Colonic mucosa (tissue), 4 donors: Measurements from ENCODE around the gene RPS14. TPM values are rescaled to one million over a fixed set of nuclear protein-coding genes. Genes with fewer than 3 reads are reported as not detected.

Experiments used
- DNase-seq: peaks from one replicate; pipeline ENCODE4 v3.0.0-alpha.2; 2020
- H3K27ac ChIP-seq: fragments of 200-600 bp; one replicate; pipeline ENCODE4 v1.8.0; 2021
- H3K27me3 ChIP-seq: fragments of 200-600 bp; one replicate; pipeline ENCODE4 v1.8.0; 2021
- H3K36me3 ChIP-seq: fragments of 200-600 bp; one replicate; pipeline ENCODE4 v1.8.0; 2021
- H3K4me1 ChIP-seq: fragments of 200-600 bp; one replicate; pipeline ENCODE4 v1.8.0; 2021; ENCODE audit warnings: mild to moderate bottlenecking
- H3K4me3 ChIP-seq: fragments of 200-600 bp; one replicate; pipeline ENCODE4 v1.8.0; 2021
- H3K9ac ChIP-seq, 2 donors: one replicate each; pipeline ENCODE4 v1.7.0; 2013; ENCODE audit warnings: control low read depth in 2 of 2, low read depth in 2 of 2, low read length in 2 of 2
- H3K9me3 ChIP-seq: fragments of 200-600 bp; one replicate; pipeline ENCODE4 v1.8.0; 2021
- CTCF ChIP-seq: fragments of 200-600 bp; IDR thresholded peaks from one replicate; pipeline ENCODE4 v1.8.0; 2022; ENCODE audit warnings: antibody characterized with exemption, mild to moderate bottlenecking
- intact Hi-C: fragments of 100-400 bp; cut with DNase I; formaldehyde crosslinking; loops from one replicate; pipeline ENCODE4 v1.14.1; 2022
- total RNA-seq, 2 donors: library from RNA; stranded (reverse); fragmentation: NEBNext Ultra II Directional in 1 of 2; extraction: Animal tissue kit (Norgen Biotek cat#: 25700) in 1 of 2; gene quantifications; one replicate each; pipeline ENCODE4 v1.2.1, GENCODE V29; 2021
- donor health status: healthy.
- donor health status: DM: no; HTN: no; CAD: no.
- donor health status: DM: no; HTN: no; CAD: no.

RPS14 gene
- total RNA-seq, 2 donors from 2014 or later: 1,643 to 1,700 TPM

DNA sequence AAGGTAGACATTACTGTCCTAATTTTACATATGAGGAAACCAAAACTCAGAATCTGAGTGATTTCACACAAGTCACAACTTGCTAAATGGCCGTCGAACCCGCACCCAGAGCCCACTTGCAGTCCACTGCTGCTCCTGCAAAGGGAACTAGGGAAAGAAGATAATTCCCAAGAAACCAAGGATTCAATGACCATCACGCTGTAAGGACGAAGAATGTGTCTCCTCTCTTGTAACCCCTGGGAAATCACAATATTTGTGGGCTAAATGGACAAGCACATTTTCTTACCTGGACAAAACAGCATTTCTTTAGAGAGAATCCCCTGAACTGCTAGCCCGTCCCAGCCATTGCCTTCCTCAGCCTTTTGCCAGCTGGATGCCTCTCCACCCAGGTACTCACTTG, 2.4 kb downstream of the RPS14 start:
- H3K9me3 ChIP-seq: no peaks in the 10 kb centered on the region
- peaks cover 24% of the 10 kb centered on the region for H3K36me3 ChIP-seq
- H3K9ac ChIP-seq: no peak overlapping the region
- peaks cover 9% of the 10 kb centered on the region for H3K4me1 ChIP-seq
- TF ChIP-seq CTCF: no peak
- no peak for DNase-seq
- H3K27me3 ChIP-seq: no peaks in the 10 kb centered on the region
- H3K4me3 ChIP-seq: no peak overlapping the region
- intact Hi-C loops: no loop called here
- no peak overlapping the region for H3K27ac ChIP-seq

- intact Hi-C loops: no loop called here
- Histone ChIP-seq H3K36me3 (peaks cover 24% of the 10 kb centered on the region), H3K27me3 (no peaks in the 10 kb centered on the region), H3K9me3 (no peaks in the 10 kb centered on the region), H3K27ac (no peak overlapping the region), H3K4me3 (no peak overlapping the region), H3K9ac (no peak overlapping the region), H3K4me1 (peaks cover 9% of the 10 kb centered on the region)
- TF ChIP-seq CTCF: no peak
- DNase-seq: no peak
Observed at GRCh38 chr5:150446583-150446982, 3.0 kb downstream of the RPS14 start.

- intact Hi-C loops: no loop called here
- Histone ChIP-seq H3K4me1 (peaks cover 9% of the 10 kb centered on the region), H3K27ac (no peak overlapping the region), H3K9ac (no peak overlapping the region), H3K27me3 (no peaks in the 10 kb centered on the region), H3K4me3 (no peak overlapping the region), H3K36me3 (peaks cover 24% of the 10 kb centered on the region), H3K9me3 (no peaks in the 10 kb centered on the region)
- DNase-seq: no peak
- TF ChIP-seq CTCF: no peak
Observed at GRCh38 chr5:150446088-150446487, 3.5 kb downstream of the RPS14 start.

GRCh38 chr5:150444770-150445169, 4.8 kb downstream of the RPS14 start:
- no peak for TF ChIP-seq CTCF
- DNase-seq: no peak
- H3K27me3 ChIP-seq: no peaks in the 10 kb centered on the region
- intact Hi-C loops: loop anchor here (5.0 kb wide), 1 partner anchor 87 kb away; the partner anchor contains the start of gene TCOF1
- H3K27ac ChIP-seq: no peak overlapping the region
- no peaks in the 10 kb centered on the region for H3K9me3 ChIP-seq
- H3K36me3 ChIP-seq: peaks cover 24% of the 10 kb centered on the region
- H3K4me1 ChIP-seq: peaks cover 9% of the 10 kb centered on the region
- H3K9ac ChIP-seq: no peak overlapping the region
- no peak overlapping the region for H3K4me3 ChIP-seq

DNA sequence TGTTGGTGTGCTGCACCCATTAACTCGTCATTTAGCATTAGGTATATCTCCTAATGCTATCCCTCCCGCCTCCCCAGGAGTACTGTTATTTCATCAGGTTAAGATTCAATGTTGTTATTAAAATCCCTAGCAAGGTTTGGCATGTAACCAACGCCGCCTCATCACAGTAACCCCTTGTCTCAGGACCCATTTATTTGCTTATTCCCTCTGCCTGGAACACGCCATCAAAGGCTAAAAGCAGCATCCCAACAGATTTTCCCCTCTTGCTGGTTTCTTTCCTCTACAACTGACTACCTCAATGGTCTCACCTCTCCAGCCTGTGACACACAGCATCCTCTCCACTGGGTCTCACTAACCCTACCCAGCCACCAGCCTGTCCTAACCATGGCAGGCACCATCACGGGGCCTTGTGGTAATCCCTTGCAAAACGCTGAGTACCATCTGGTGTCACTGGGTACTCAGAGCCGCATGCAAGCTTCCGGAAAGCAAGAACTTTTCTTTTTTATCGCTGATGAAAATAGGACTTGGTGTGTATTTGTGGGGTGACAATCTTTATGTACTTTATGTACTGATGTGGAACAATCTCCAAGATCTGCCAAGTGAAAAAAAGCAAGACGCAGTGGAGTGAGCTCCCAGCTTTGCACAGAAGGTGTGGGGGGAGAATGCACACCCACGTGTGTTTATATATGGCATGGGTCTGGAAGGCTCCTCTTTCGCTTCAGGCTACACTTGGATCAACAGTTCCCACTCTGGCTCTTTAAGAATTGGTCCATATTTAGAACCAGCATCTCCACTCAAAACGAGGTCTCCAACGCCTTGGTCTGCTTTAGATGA, 6.1 kb downstream of the RPS14 start:
- no peak overlapping the region for H3K9ac ChIP-seq
- DNase-seq: no peak
- H3K9me3 ChIP-seq: no peaks in the 10 kb centered on the region
- H3K27me3 ChIP-seq: no peaks in the 10 kb centered on the region
- intact Hi-C loops: loop anchor here (5.0 kb wide), 1 partner anchor 86 kb away; the partner anchor contains the start of gene TCOF1
- H3K27ac ChIP-seq: no peak overlapping the region
- no peak for TF ChIP-seq CTCF
- H3K4me3 ChIP-seq: no peak overlapping the region
- H3K36me3 ChIP-seq: peaks cover 24% of the 10 kb centered on the region
- H3K4me1 ChIP-seq: peaks cover 7% of the 10 kb centered on the region
